DOHH2 (cell line): ENCODE measurements around the gene ATP9B.

Experiments used
- CTCF ChIP-seq: fragments of 200-600 bp; sonication (generic); IDR thresholded peaks from one replicate; pipeline ENCODE4 v1.5.1; 2014; ENCODE audit warnings: antibody characterized with exemption, mild to moderate bottlenecking, low read depth, low read length; ENCODE audit not compliant: poor library complexity, severe bottlenecking
- EZH2phosphoT487 ChIP-seq: fragments of 200-600 bp; sonication (generic); IDR thresholded peaks from 2 replicates; pipeline ENCODE4 v1.6.1; 2017; ENCODE audit warnings: borderline replicate concordance, mild to moderate bottlenecking, antibody characterized with exemption, low read length, moderate library complexity, mixed read lengths

GRCh38 chr18:79283131-79283810 is 214.1 kb downstream of the ATP9B start:
- TF ChIP-seq EZH2phosphoT487 (no peak), CTCF (no peak)
